Activated CD4-positive, alpha-beta T cell treated with anti-CD3 and anti-CD28 coated beads, Interleukin-2, amount 10 ng/mL, durations not matched to agents 24 days and 14 days (primary cell): ENCODE results near the gene LRRC25. TPM values are rescaled to one million over a fixed set of nuclear protein-coding genes. Genes with fewer than 3 reads are reported as not detected.

ENCODE experiments used
- DNase-seq: peaks from one replicate; pipeline ENCODE4 v3.0.0; 2022
- H3K27ac Mint-ChIP-seq: one replicate; pipeline ENCODE4 v1.8.0; 2022; ENCODE audit warnings: mild to moderate bottlenecking, mixed read lengths
- H3K27me3 Mint-ChIP-seq: one replicate; pipeline ENCODE4 v1.8.0; 2022; ENCODE audit warnings: mixed read lengths
- H3K36me3 Mint-ChIP-seq: one replicate; pipeline ENCODE4 v1.8.0; 2022; ENCODE audit warnings: low read depth, mild to moderate bottlenecking, mixed read lengths
- H3K4me1 Mint-ChIP-seq: one replicate; pipeline ENCODE4 v1.8.0; 2021; ENCODE audit warnings: mixed read lengths
- H3K4me3 Mint-ChIP-seq: one replicate; pipeline ENCODE4 v1.8.0; 2022; ENCODE audit warnings: mild to moderate bottlenecking, moderate library complexity, mixed read lengths
- H3K9me3 Mint-ChIP-seq: one replicate; pipeline ENCODE4 v1.8.0; 2021; ENCODE audit warnings: mixed read lengths
- intact Hi-C: fragments of 100-400 bp; cut with micrococcal nuclease; formaldehyde crosslinking; loops from one replicate; pipeline ENCODE4 v1.15.1; 2023
- total RNA-seq: library from RNA; stranded (reverse); gene quantifications from 2 replicates; pipeline ENCODE4 v1.2.3, GENCODE V29; 2022

The LRRC25 gene
- total RNA-seq, 1 donor from 2014 or later, result not detected

DNA sequence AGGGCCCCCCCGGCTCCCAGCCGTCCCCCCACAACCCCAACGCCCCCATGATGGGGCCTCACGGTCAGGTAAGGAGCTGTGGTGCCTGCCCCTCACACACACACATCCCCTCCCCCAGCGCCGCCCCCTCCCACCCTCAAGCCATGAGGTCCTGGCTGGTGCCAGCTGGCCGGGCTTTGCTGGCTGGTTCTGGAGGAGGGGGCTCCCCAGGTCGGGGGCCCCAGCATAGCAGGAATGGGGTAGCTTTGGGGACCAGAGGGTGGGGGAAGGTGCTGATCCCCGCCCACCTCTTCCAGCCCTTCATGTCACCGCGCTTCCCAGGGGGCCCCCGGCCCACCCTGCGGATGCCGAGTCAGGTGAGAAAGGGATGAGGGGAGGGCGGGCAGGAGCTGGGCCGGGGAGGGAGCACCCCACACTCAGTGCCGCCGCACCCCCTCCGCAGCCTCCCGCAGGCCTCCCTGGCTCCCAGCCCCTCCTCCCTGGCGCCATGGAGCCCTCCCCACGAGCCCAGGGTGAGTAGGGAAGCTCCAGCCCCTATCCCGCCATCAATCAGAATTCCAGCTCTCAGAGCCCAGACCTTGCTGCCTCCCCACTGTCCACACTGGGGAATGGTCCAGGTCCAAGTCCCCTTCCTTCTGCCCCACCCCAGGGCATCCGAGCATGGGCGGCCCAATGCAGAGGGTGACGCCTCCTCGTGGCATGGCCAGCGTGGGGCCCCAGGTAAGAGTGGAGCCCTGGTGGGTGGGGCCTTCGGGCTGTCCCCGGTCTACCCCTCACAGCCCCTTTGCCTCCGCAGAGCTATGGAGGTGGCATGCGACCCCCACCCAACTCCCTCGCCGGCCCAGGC, 34.2 kb upstream of the LRRC25 start:
- H3K27ac Mint-ChIP-seq, result no peak overlapping the region

DNA sequence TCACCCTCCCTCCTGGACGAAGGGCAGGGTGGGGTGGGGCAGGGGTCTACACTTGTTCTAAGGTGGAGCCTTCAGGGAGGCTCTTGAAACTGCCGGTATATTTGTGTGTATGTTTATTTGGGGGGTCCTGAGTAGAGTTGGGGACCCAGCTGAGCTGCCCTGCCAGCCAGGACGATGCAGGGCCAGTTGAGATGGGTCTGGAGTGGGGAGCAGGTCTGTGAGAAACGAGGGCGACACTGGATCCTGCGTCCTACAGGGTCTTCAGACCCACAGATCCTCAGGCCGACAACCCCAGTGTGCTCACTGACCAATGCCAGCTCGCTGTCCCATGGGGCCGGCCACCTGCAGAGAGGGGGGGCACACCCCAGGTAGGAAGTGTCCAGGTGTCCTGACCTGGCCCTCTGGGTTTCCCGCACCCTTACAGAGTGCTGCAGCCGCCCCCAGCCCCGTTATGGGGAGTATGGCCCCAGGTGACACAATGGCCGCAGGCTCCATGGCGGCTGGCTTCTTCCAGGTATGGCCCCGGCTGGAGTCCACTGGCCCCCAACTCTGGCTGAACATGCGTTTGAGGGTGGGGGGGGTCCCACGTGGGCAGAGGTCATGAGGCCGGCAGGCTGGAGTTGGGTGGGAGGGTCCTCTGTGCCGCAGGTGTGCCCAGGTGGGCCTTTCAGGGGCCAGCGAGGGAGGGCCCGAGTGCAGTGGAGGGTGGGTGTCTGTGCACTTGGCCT, 33.2 kb upstream of the LRRC25 start:
- intact Hi-C loops, result no loop called here
- peak; percentile 54 for DNase-seq
- no peaks in the 10 kb centered on the region for H3K27me3 Mint-ChIP-seq
- no peak overlapping the region for H3K27ac Mint-ChIP-seq
- H3K4me3 Mint-ChIP-seq, result no peak overlapping the region
- H3K36me3 Mint-ChIP-seq, result peaks cover 16% of the 10 kb centered on the region
- H3K9me3 Mint-ChIP-seq, result no peaks in the 10 kb centered on the region
- H3K4me1 Mint-ChIP-seq, result peaks cover 14% of the 10 kb centered on the region

More for the DNA sequence above, 34.2 kb upstream of the LRRC25 start:
- DNase-seq, result no peak
- no peaks in the 10 kb centered on the region for H3K27me3 Mint-ChIP-seq
- peaks cover 21% of the 10 kb centered on the region for H3K36me3 Mint-ChIP-seq
- H3K4me3 Mint-ChIP-seq, result no peak overlapping the region
- H3K4me1 Mint-ChIP-seq, result peaks cover 13% of the 10 kb centered on the region
- no peaks in the 10 kb centered on the region for H3K9me3 Mint-ChIP-seq
- intact Hi-C loops, result no loop called here

DNA sequence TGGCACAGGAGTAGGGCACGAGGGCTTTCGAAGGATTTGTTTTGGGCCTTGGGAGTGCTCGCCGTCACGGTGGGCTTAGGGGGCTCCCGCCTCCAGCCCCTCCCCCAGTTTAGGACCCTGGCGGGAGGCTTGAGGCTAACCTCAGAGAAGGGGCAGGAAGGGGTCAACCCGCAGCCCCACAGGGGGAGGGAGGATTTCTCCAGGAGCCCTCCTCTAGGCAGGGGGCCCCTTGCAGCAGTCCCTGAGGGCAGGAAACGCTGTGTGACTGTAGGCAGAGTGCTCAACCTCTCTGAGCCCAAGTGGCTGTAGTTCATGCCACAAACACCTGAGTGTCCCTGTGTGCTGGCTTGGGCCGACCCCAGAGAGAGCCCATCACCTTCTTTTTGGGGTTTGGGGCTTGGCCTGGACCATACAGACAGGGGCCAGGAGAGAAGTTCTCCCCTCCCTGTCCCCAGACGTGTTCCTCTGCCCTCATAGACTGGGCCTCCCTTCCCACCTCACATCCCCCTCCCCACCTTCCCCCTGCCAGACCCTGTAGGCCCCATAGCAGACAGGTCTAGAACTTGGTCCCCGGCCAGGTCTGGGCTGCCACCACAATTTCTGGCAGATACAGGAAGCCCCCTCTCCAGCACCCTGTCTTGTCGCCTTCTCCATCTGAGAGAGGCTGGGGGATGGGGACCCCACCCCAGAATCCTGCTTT, 32.4 kb upstream of the LRRC25 start:
- H3K27ac Mint-ChIP-seq, result no peak overlapping the region
- intact Hi-C loops, result loop anchor here (1.0 kb wide), 1 partner anchor 10 kb away; no protein-coding TSS in a partner anchor
- H3K9me3 Mint-ChIP-seq, result no peaks in the 10 kb centered on the region
- H3K27me3 Mint-ChIP-seq, result no peaks in the 10 kb centered on the region
- H3K36me3 Mint-ChIP-seq, result peaks cover 16% of the 10 kb centered on the region
- DNase-seq, result peak; percentile 75
- H3K4me1 Mint-ChIP-seq, result peaks cover 14% of the 10 kb centered on the region
- H3K4me3 Mint-ChIP-seq, result peak overlapping the region; percentile 41

- Mint-ChIP-seq H3K27me3 (no peaks in the 10 kb centered on the region), H3K4me3 (peak overlapping the region; percentile 47), H3K27ac (peak overlapping the region; percentile 53)
Observed at GRCh38 chr19:18428787-18429674, 31.6 kb upstream of the LRRC25 start.

GRCh38 chr19:18428173-18428786, 30.9 kb upstream of the LRRC25 start:
- Mint-ChIP-seq H3K27ac (peak overlapping the region; percentile 28), H3K4me3 (no peak overlapping the region), H3K36me3 (peaks cover 11% of the 10 kb centered on the region), H3K4me1 (peaks cover 23% of the 10 kb centered on the region), H3K27me3 (no peaks in the 10 kb centered on the region), H3K9me3 (no peaks in the 10 kb centered on the region)
- DNase-seq, result peak; percentile 62
- intact Hi-C loops, result no loop called here

More at GRCh38 chr19:18428787-18429674, 31.6 kb upstream of the LRRC25 start:
- intact Hi-C loops, result loop anchor here (1.0 kb wide), 1 partner anchor 9 kb away; no protein-coding TSS in a partner anchor
- DNase-seq, result peak; percentile 96
- Mint-ChIP-seq H3K4me1 (peaks cover 17% of the 10 kb centered on the region), H3K9me3 (no peaks in the 10 kb centered on the region), H3K36me3 (peaks cover 11% of the 10 kb centered on the region)

- peaks cover 13% of the 10 kb centered on the region for H3K36me3 Mint-ChIP-seq
- intact Hi-C loops, result no loop called here
- H3K4me1 Mint-ChIP-seq, result peaks cover 28% of the 10 kb centered on the region
- H3K27ac Mint-ChIP-seq, result no peak overlapping the region
- H3K9me3 Mint-ChIP-seq, result no peaks in the 10 kb centered on the region
- H3K4me3 Mint-ChIP-seq, result no peak overlapping the region
- DNase-seq, result no peak
- H3K27me3 Mint-ChIP-seq, result no peaks in the 10 kb centered on the region
Observed at GRCh38 chr19:18427743-18428113, 30.3 kb upstream of the LRRC25 start.

DNA sequence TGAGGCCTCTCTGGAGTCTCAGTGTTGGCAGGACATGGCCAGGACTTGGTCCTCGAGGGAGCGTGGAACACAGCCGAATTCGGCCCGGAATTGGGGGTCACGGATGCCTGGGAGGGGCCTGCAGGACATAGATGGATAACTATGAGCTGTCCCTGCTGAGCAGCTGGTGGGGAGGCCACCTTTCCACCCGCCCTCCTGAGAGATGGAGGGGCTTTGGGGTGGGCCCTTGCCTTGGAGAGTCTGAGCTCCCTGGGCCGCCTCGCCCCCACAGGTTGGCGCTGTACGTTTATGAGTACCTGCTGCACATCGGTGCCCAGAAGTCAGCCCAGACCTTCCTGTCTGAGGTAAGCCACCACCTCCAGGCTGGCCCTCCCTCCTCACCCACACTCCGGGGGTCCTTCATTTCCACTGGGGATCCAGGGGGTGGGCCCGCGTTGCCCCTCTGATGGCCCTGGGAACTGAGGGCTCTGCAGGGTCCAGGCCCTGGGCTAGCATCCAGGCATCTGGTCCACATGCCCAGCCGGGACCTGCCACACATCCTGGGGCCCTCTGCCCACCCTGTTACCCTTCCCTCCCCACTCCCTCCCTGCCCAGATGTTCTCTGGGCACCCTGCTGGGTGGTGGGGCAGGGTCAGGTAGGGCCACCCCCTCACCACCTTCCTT, 29.8 kb upstream of the LRRC25 start:
- H3K27ac Mint-ChIP-seq, result no peak overlapping the region
- no peaks in the 10 kb centered on the region for H3K9me3 Mint-ChIP-seq
- peaks cover 31% of the 10 kb centered on the region for H3K4me1 Mint-ChIP-seq
- no peak overlapping the region for H3K4me3 Mint-ChIP-seq
- H3K27me3 Mint-ChIP-seq, result no peaks in the 10 kb centered on the region
- intact Hi-C loops, result no loop called here
- no peak for DNase-seq
- H3K36me3 Mint-ChIP-seq, result peaks cover 13% of the 10 kb centered on the region

DNA sequence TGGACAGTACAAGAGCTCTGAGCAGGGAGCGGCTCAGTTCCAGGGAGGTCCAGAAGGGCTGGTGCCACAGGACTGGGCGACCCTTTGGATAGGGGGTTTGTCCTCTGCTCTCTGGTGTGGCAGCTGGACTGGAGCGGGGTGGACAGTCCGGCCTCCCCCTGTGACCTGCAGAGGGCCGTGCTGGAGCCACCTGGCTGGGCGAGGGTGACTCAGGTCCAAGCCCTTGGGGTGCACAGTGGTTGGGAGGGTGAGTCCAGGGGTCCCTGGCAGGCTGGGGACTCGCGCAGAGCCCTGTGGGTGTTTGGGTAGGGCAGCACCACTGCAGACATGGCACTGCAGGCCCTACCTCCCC, 29.0 kb upstream of the LRRC25 start:
- peaks cover 39% of the 10 kb centered on the region for H3K4me1 Mint-ChIP-seq
- H3K36me3 Mint-ChIP-seq, result peaks cover 12% of the 10 kb centered on the region
- no peak overlapping the region for H3K4me3 Mint-ChIP-seq
- DNase-seq, result no peak
- intact Hi-C loops, result no loop called here
- no peak overlapping the region for H3K27ac Mint-ChIP-seq
- no peaks in the 10 kb centered on the region for H3K27me3 Mint-ChIP-seq
- H3K9me3 Mint-ChIP-seq, result no peaks in the 10 kb centered on the region

DNA sequence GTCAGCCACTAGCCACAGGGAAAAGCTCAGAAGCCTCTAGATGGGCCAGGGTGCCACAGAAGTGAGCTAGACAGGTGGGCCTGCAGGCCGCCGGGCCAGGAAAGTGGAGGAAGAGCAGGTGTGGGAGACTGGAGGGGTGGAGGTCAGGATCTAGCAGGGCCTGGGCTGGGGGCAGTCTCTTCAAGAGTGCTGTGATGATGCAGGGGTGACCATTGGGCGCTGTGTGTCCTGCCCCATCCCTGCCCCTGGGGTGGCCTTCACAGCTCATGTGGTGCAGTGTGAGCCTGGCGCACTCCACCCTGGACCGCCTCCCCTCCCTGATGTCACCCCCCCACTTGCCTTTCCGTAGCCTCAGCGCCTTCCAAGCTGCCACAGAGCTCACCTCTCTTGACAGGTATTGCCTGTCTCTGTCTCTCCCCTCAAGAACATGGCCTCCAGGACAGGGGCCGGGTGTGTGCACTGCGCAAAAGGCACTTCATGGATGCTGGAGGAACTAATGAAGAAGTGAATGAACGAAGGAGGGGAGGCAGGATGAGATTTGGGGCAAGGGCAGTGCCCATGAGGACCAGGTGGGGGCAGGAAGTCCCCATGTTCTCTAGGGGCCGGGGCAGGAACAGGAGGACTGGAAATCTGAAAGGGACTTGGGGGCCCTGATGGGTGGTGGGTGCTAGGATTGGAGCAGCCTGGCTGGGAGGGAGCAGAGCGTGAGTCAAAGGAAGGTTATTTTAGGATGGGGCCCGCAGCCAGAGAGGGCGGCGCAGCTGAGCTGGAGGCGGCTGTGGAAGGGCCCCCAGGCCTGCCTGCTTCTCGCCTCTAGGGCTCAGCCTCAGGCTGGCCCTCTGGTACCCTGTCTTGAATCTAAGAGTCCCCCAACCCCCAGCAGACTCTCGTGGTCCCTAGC, 28.3 kb upstream of the LRRC25 start:
- intact Hi-C loops, result no loop called here
- Mint-ChIP-seq H3K36me3 (peaks cover 12% of the 10 kb centered on the region), H3K4me1 (peaks cover 45% of the 10 kb centered on the region), H3K9me3 (no peaks in the 10 kb centered on the region), H3K27me3 (no peaks in the 10 kb centered on the region), H3K27ac (peak overlapping the region; percentile 68), H3K4me3 (no peak overlapping the region)
- peak; percentile 55 for DNase-seq

DNA sequence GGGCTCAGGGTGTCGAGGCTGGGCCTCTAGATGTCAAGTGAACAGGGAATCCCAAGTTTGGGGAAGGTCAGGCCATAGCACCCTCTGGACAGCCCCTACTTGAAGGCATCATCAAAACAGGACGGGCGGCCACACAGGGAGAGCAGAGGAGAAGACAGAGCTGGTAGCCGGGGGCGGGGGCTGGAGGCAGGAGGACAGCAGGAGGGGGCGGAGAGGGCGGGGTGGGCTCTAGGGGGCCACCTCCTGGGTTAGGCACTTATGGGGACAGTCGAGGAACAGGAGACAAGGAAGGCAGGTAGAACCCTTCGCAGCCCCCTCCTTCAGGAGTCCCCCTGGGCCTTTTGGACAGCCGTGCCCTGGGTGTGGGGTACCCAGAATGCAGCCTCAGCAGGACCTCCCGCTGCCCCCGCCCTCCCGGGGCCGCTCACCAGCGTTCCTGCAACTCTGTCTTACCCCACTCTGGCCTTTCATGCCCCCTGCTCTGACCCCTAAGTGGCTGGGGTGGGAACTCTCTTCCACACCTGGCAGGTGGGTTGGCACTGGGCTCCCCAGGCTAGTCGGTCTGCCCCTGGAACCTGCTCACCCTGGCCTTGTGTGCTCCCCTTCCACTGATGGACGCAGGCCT, 27.6 kb upstream of the LRRC25 start:
- Mint-ChIP-seq H3K27me3 (no peaks in the 10 kb centered on the region), H3K36me3 (peaks cover 13% of the 10 kb centered on the region), H3K4me3 (no peak overlapping the region), H3K4me1 (peaks cover 49% of the 10 kb centered on the region), H3K27ac (no peak overlapping the region), H3K9me3 (no peaks in the 10 kb centered on the region)
- intact Hi-C loops, result no loop called here
- DNase-seq, result no peak

GRCh38 chr19:18424122-18424889, 26.9 kb upstream of the LRRC25 start:
- Mint-ChIP-seq H3K9me3 (no peaks in the 10 kb centered on the region), H3K36me3 (peaks cover 13% of the 10 kb centered on the region), H3K4me3 (peak overlapping the region; percentile 24), H3K4me1 (peaks cover 46% of the 10 kb centered on the region), H3K27me3 (no peaks in the 10 kb centered on the region), H3K27ac (peak overlapping the region; percentile 59)
- intact Hi-C loops, result no loop called here
- DNase-seq, result no peak
